HCT116 (cell line): ENCODE data around the gene CHEK1. TPM values are rescaled to one million over a fixed set of nuclear protein-coding genes. Genes with fewer than 3 reads are reported as not detected.

Source experiments
- ATAC-seq: fragments of 200-7000 bp; cut with Tn5 transposase; 2 replicates; pipeline ENCODE4 v1.9.1; 2020; ENCODE audit warnings: mild to moderate bottlenecking, moderate library complexity
- BruUV-seq: library from RNA; stranded (reverse); fragments of 400-500 nt; replicated peaks from 2 replicates; lab custom pipeline; 2021; lab: Mats Ljungman, UMichigan
- CTCF ChIA-PET: fragments of 300-600 bp; sonication (Branson Sonifier 250); formaldehyde crosslinking; loops from one replicate; lab custom pipeline; 2021; ENCODE audit warnings: antibody characterized with exemption; lab: Charles Lee
- POLR2A ChIA-PET: fragments of 300-600, 350-600 bp; sonication (Branson Sonifier 250); formaldehyde crosslinking; loops from one replicate; lab custom pipeline; 2021; ENCODE audit warnings: antibody characterized with exemption; lab: Charles Lee
- RAD21 ChIA-PET, 2 experiments: fragments of 300-600 bp; sonication (Branson Sonifier 250); formaldehyde crosslinking; loops; one replicate each; lab custom pipeline; 2023; ENCODE audit warnings: low total read pairs in 2 of 2; ENCODE audit not compliant: uncharacterized antibody in 2 of 2, unreplicated experiment in 2 of 2, low non-redundant PET in 1 of 2; lab: Charles Lee
- DNase-seq: peaks from one replicate; pipeline ENCODE4 v3.0.0-alpha.2; 2010; ENCODE audit warnings: low read depth, low spot score
- H2AFZ ChIP-seq: fragments of 200-600 bp; shearing (Covaris generic), sonication (generic); 2 replicates; pipeline ENCODE4 v1.6.1; 2017; ENCODE audit warnings: low read depth, mixed run types, mixed read lengths, antibody characterized with exemption, low read length; ENCODE audit not compliant: poor library complexity, severe bottlenecking
- H3K27ac ChIP-seq: 2 replicates; pipeline ENCODE4 v1.5.1; 2012; ENCODE audit warnings: low read depth, low read length
- H3K27me3 ChIP-seq: fragments of 200-600 bp; sonication (generic); 2 replicates; pipeline ENCODE4 v1.6.1; 2016; ENCODE audit warnings: mixed run types, low read length, mixed read lengths; ENCODE audit not compliant: insufficient read depth
- H3K36me3 ChIP-seq, 2 experiments: fragments of 200-500 bp in 1 of 2; fragments of 200-600 bp in 1 of 2; sonication (Bioruptor generic) in 1 of 2; sonication (generic) in 1 of 2; 2 replicates each; pipeline versions ENCODE4 v1.5.1 to v1.6.1; 2014 to 2016; ENCODE audit warnings: low read length in 2 of 2, inconsistent platforms in 1 of 2, mixed read lengths in 1 of 2, mixed run types in 1 of 2; ENCODE audit not compliant: insufficient read depth in 2 of 2, control insufficient read depth in 1 of 2
- H3K4me1 ChIP-seq, 2 experiments: fragments of 200-600 bp in 1 of 2; sonication (generic) in 1 of 2; 2 replicates each; pipeline versions ENCODE4 v1.5.1 to v1.6.1; 2012 to 2017; ENCODE audit warnings: low read length in 2 of 2, inconsistent platforms in 1 of 2, mild to moderate bottlenecking in 1 of 2, mixed read lengths in 1 of 2, mixed run types in 1 of 2, moderate library complexity in 1 of 2; ENCODE audit not compliant: insufficient read depth in 2 of 2, control insufficient read depth in 1 of 2
- H3K4me2 ChIP-seq: fragments of 200-600 bp; sonication (generic); 2 replicates; pipeline ENCODE4 v1.6.1; 2017; ENCODE audit warnings: mixed run types, low read length, mixed read lengths
- H3K4me3 ChIP-seq, 2 experiments: fragments of 200-600 bp in 1 of 2; sonication (generic) in 1 of 2; replicated peaks in 1 of 2; 2 replicates each; pipeline ENCODE4 v1.5.1; 2011 to 2016; ENCODE audit warnings: low read length in 2 of 2, control low read depth in 1 of 2, low read depth in 1 of 2, mild to moderate bottlenecking in 1 of 2, mixed read lengths in 1 of 2, mixed run types in 1 of 2
- H3K79me2 ChIP-seq: fragments of 200-600 bp; sonication (generic); 2 replicates; pipeline ENCODE4 v1.6.1; 2017; ENCODE audit warnings: mild to moderate bottlenecking, mixed run types, low read length, moderate library complexity, mixed read lengths; ENCODE audit not compliant: insufficient read depth
- H3K9ac ChIP-seq: fragments of 200-600 bp; sonication (generic); 2 replicates; pipeline ENCODE4 v1.6.1; 2016; ENCODE audit warnings: low read length, mixed read lengths
- H3K9me2 ChIP-seq: fragments of 200-600 bp; sonication (generic), shearing (Covaris generic); 2 replicates; pipeline ENCODE4 v1.6.1; 2017; ENCODE audit warnings: mixed run types, mild to moderate bottlenecking, moderate library complexity; ENCODE audit not compliant: insufficient read depth
- H3K9me3 ChIP-seq, 2 experiments: fragments of 200-500 bp in 1 of 2; fragments of 200-600 bp in 1 of 2; sonication (Bioruptor generic) in 1 of 2; sonication (generic) in 1 of 2; 2 replicates each; pipeline ENCODE4 v1.6.1; 2014 to 2017; ENCODE audit warnings: low read length in 2 of 2, mixed read lengths in 2 of 2, inconsistent platforms in 1 of 2, low read depth in 1 of 2, mild to moderate bottlenecking in 1 of 2, mixed run types in 1 of 2, moderate library complexity in 1 of 2; ENCODE audit not compliant: control insufficient read depth in 1 of 2, insufficient read depth in 1 of 2
- H4K20me1 ChIP-seq: fragments of 200-600 bp; sonication (generic), shearing (Covaris generic); 2 replicates; pipeline ENCODE4 v1.6.1; 2017; ENCODE audit warnings: mixed run types, mild to moderate bottlenecking, moderate library complexity; ENCODE audit not compliant: insufficient read depth
- EZH2 ChIP-seq: fragments of 200-600 bp; sonication (generic); IDR thresholded peaks from 2 replicates; pipeline ENCODE4 v1.6.1; 2017; ENCODE audit warnings: antibody characterized with exemption, mixed run types
- EZH2phosphoT487 ChIP-seq: fragments of 200-600 bp; IDR thresholded peaks from 2 replicates; pipeline ENCODE4 v1.6.1; 2018; ENCODE audit warnings: antibody characterized with exemption, borderline replicate concordance
- POLR2A ChIP-seq: IDR thresholded peaks from 2 replicates; pipeline ENCODE4 v1.7.0; 2011; ENCODE audit warnings: borderline replicate concordance; ENCODE audit not compliant: insufficient read depth, insufficient read length; ENCODE audit errors: extremely low read depth
- POLR2AphosphoS5 ChIP-seq: IDR thresholded peaks from 2 replicates; pipeline ENCODE4 v1.6.1; 2011; ENCODE audit warnings: mild to moderate bottlenecking, low read depth, low read length, moderate library complexity
- RAD21 ChIP-seq: IDR thresholded peaks from 2 replicates; pipeline ENCODE4 v1.6.1; 2012; ENCODE audit warnings: low read depth, mild to moderate bottlenecking
- SIN3A ChIP-seq: IDR thresholded peaks from 2 replicates; pipeline ENCODE4 v1.6.1; 2012; ENCODE audit warnings: low read depth
- SRF ChIP-seq: IDR thresholded peaks from 2 replicates; pipeline ENCODE4 v1.6.1; 2012; ENCODE audit warnings: low read depth
- TCF7L2 ChIP-seq: IDR thresholded peaks from 2 replicates; pipeline ENCODE4 v1.7.0; 2011; ENCODE audit warnings: borderline replicate concordance, inconsistent platforms; ENCODE audit not compliant: insufficient read depth, insufficient read length; ENCODE audit errors: extremely low read depth
- YY1 ChIP-seq: IDR thresholded peaks from 2 replicates; pipeline ENCODE4 v1.6.1; 2011; ENCODE audit warnings: low read length, low read depth, moderate library complexity, mild to moderate bottlenecking; ENCODE audit not compliant: insufficient replicate concordance; ENCODE audit errors: extremely low read depth
- ZFX ChIP-seq: fragments of 450-650 bp; IDR thresholded peaks from 2 replicates; pipeline ENCODE4 v1.6.1; 2017
- ZNF274 ChIP-seq: fragments of 200-500 bp; sonication (Bioruptor generic); IDR thresholded peaks from 2 replicates; pipeline ENCODE4 v1.6.1; 2014; ENCODE audit warnings: mild to moderate bottlenecking, low read depth, low read length, inconsistent platforms
- intact Hi-C: fragments of 100-400 bp; cut with micrococcal nuclease; formaldehyde crosslinking; loops from 2 replicates; pipeline ENCODE4 v1.10.0; 2022
- total RNA-seq: library from RNA; stranded (reverse); gene quantifications from one replicate; pipeline ENCODE4 v1.2.1, GENCODE V29; 2021; ENCODE audit not compliant: unreplicated experiment
- TF ChIP-seq, protein P1 (sequence below): IDR thresholded peaks from 2 replicates; pipeline ENCODE4 v1.6.1; 2011; ENCODE audit warnings: mild to moderate bottlenecking, low read length, moderate library complexity; ENCODE audit not compliant: insufficient replicate concordance; ENCODE audit errors: extremely low read depth
- TF ChIP-seq, protein P2 (sequence below): IDR thresholded peaks from 2 replicates; pipeline ENCODE4 v1.6.1; 2012
- TF ChIP-seq, protein P3 (sequence below): IDR thresholded peaks from 2 replicates; pipeline ENCODE4 v1.6.1; 2012
- TF ChIP-seq, protein P4 (sequence below), 3 experiments: fragments of 200-600 bp in 1 of 3; sonication (generic) in 1 of 3; IDR thresholded peaks in 2 of 3; conservative IDR thresholded peaks in 1 of 3; 2 replicates each; pipeline ENCODE4 v1.5.1; 2012 to 2017; ENCODE audit warnings: low read depth in 2 of 3, low read length in 2 of 3, antibody characterized with exemption in 1 of 3, borderline replicate concordance in 1 of 3, control low read depth in 1 of 3, mild to moderate bottlenecking in 1 of 3, mixed read lengths in 1 of 3, mixed run types in 1 of 3, moderate library complexity in 1 of 3; ENCODE audit not compliant: insufficient read depth in 1 of 3

The CHEK1 gene
- total RNA-seq, 1 experiment from 2014 or later, result 69.3 TPM

DNA sequence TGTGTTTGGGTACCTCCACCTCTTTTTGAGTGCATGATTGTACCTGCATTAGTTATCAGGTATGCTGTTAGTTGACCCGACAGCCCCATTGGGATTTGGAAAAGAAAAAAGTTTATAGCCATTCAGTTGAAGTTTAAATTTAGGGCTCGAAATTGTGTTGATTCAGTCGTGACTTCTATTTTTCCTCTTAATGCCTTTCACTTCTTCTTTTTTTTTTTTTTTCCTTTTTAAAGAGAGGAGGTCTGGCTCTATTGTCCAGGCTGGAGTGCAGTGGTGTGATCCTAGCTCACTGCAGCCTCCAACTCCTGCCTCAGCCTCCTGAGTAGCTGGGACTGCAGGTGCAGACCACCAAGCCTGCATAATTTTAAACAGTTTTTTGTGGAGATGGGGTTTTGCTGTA lies 30.0 kb upstream of the CHEK1 start:
- ChIA-PET POLR2A (no interaction called here), RAD21 (no interaction called here), CTCF (no interaction called here)
- Histone ChIP-seq H3K9me2 (no peaks in the 10 kb centered on the region), H3K4me1 (peaks cover 0 to 16% of the 10 kb centered on the region in 2 experiments; a peak in 2 of 4 replicates), H3K27ac (no peak overlapping the region), H2AFZ (no peak overlapping the region), H3K9me3 (no peaks in the 10 kb centered on the region), H3K79me2 (peaks cover 76% of the 10 kb centered on the region), H3K9ac (no peak overlapping the region), H3K4me3 (no peak overlapping the region), H4K20me1 (no peaks in the 10 kb centered on the region), H3K27me3 (no peaks in the 10 kb centered on the region), H3K36me3 (peaks cover 7 to 15% of the 10 kb centered on the region in 2 experiments), H3K4me2 (no peak overlapping the region)
- TF ChIP-seq EZH2phosphoT487 (no peak), SIN3A (no peak), ZNF274 (no peak), EZH2 (no peak), ZFX (no peak), YY1 (no peak), SRF (no peak), TCF7L2 (no peak), POLR2A (no peak), POLR2AphosphoS5 (no peak), RAD21 (no peak)
- TF ChIP-seq, protein P1, sequence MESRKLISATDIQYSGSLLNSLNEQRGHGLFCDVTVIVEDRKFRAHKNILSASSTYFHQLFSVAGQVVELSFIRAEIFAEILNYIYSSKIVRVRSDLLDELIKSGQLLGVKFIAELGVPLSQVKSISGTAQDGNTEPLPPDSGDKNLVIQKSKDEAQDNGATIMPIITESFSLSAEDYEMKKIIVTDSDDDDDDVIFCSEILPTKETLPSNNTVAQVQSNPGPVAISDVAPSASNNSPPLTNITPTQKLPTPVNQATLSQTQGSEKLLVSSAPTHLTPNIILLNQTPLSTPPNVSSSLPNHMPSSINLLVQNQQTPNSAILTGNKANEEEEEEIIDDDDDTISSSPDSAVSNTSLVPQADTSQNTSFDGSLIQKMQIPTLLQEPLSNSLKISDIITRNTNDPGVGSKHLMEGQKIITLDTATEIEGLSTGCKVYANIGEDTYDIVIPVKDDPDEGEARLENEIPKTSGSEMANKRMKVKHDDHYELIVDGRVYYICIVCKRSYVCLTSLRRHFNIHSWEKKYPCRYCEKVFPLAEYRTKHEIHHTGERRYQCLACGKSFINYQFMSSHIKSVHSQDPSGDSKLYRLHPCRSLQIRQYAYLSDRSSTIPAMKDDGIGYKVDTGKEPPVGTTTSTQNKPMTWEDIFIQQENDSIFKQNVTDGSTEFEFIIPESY, result no peak
- TF ChIP-seq, protein P2, sequence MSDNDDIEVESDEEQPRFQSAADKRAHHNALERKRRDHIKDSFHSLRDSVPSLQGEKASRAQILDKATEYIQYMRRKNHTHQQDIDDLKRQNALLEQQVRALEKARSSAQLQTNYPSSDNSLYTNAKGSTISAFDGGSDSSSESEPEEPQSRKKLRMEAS, result no peak
- TF ChIP-seq, protein P3, sequence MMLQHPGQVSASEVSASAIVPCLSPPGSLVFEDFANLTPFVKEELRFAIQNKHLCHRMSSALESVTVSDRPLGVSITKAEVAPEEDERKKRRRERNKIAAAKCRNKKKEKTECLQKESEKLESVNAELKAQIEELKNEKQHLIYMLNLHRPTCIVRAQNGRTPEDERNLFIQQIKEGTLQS, result no peak
- TF ChIP-seq, protein P4, sequence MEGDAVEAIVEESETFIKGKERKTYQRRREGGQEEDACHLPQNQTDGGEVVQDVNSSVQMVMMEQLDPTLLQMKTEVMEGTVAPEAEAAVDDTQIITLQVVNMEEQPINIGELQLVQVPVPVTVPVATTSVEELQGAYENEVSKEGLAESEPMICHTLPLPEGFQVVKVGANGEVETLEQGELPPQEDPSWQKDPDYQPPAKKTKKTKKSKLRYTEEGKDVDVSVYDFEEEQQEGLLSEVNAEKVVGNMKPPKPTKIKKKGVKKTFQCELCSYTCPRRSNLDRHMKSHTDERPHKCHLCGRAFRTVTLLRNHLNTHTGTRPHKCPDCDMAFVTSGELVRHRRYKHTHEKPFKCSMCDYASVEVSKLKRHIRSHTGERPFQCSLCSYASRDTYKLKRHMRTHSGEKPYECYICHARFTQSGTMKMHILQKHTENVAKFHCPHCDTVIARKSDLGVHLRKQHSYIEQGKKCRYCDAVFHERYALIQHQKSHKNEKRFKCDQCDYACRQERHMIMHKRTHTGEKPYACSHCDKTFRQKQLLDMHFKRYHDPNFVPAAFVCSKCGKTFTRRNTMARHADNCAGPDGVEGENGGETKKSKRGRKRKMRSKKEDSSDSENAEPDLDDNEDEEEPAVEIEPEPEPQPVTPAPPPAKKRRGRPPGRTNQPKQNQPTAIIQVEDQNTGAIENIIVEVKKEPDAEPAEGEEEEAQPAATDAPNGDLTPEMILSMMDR (IDR thresholded peaks at IDR 0.05 in 2 of 3, conservative IDR thresholded peaks at IDR 0.05 in 1 of 3; ENCODE audit: borderline replicate concordance in 1 of 3, insufficient read depth in 1 of 3, low read depth in 2 of 3, low read length in 2 of 3), result no peak
- no peak for ATAC-seq
- DNase-seq, result no peak
- intact Hi-C loops, result no loop called here
- no TSS peak for BruUV-seq
